ENCODE measurements around the gene UGT2B17. TPM values are rescaled to one million over a fixed set of nuclear protein-coding genes. Genes with fewer than 3 reads are reported as not detected.
"Not testable (repeated sequence)": the region's sequence is repeated elsewhere in the genome, so short reads cannot be mapped to it uniquely, and the experiment has no call there.

The UGT2B17 gene
- total and polyA plus RNA-seq, 4 experiments from 2014 or later, result not detected

GRCh38 chr4:68581383-68582338, 5.5 kb upstream of the UGT2B17 start:
- peaks cover 1 to 7% of the 10 kb centered on the region in 2 donors for H3K27me3 Mint-ChIP-seq
- H3K4me3 Mint-ChIP-seq, result no peak overlapping the region
- Histone ChIP-seq H3K27ac (ENCODE audit: low read depth, low read length) (no peak overlapping the region), H3K9me3 (ENCODE audit: control insufficient read depth in 1 of 2, low read length in 2 of 2) (no peaks in the 10 kb centered on the region), H3K36me3 (ENCODE audit: insufficient read depth, low read length) (no peaks in the 10 kb centered on the region), H3K4me1 (ENCODE audit: insufficient read depth, low read length) (no peaks in the 10 kb centered on the region), H3K4me3 (ENCODE audit: low read length in 2 of 2) (no peak overlapping the region), H3K27me3 (ENCODE audit: insufficient read depth, low read length) (no peaks in the 10 kb centered on the region)
- CTCF ChIA-PET (ENCODE audit: partially characterized antibody), result no interaction called here
- no peaks in the 10 kb centered on the region for H3K4me1 Mint-ChIP-seq
- no peak overlapping the region for H3K27ac Mint-ChIP-seq
- peaks cover 0 to 3% (median 0%) of the 10 kb centered on the region in 8 donors for H3K9me3 Mint-ChIP-seq
- POLR2A ChIA-PET (ENCODE audit: partially characterized antibody), result no interaction called here
- DNase-seq, result no peak
- H3K36me3 Mint-ChIP-seq, result no peaks in the 10 kb centered on the region
- intact Hi-C loops (cut with micrococcal nuclease), result no loop called here

- no peak overlapping the region for H3K4me3 ChIP-seq (ENCODE audit: low read length in 2 of 2)
- DNase-seq, result no peak
- no peaks in the 10 kb centered on the region for H3K36me3 ChIP-seq (ENCODE audit: insufficient read depth, low read length)
- no peak overlapping the region for H3K4me3 Mint-ChIP-seq
- H3K4me1 Mint-ChIP-seq, result no peaks in the 10 kb centered on the region
- H3K9me3 Mint-ChIP-seq, result peaks cover 0 to 3% (median 0%) of the 10 kb centered on the region in 8 donors
- no peak overlapping the region for H3K27ac ChIP-seq (ENCODE audit: low read depth, low read length)
- CTCF ChIA-PET (ENCODE audit: partially characterized antibody), result no interaction called here
- H3K27me3 ChIP-seq (ENCODE audit: insufficient read depth, low read length), result no peaks in the 10 kb centered on the region
- H3K4me1 ChIP-seq (ENCODE audit: insufficient read depth, low read length), result no peaks in the 10 kb centered on the region
- intact Hi-C loops (cut with micrococcal nuclease), result no loop called here
- H3K27me3 Mint-ChIP-seq, result peaks cover 0 to 7% of the 10 kb centered on the region in 2 donors
- POLR2A ChIA-PET (ENCODE audit: partially characterized antibody), result no interaction called here
- H3K36me3 Mint-ChIP-seq, result no peaks in the 10 kb centered on the region
- no peaks in the 10 kb centered on the region for H3K9me3 ChIP-seq (ENCODE audit: control insufficient read depth in 1 of 2, low read length in 2 of 2)
- H3K27ac Mint-ChIP-seq, result peak overlapping the region in 1 of 7 donors; percentile 51
Observed at GRCh38 chr4:68577590-68577989, 1.5 kb upstream of the UGT2B17 start.

GRCh38 chr4:68575636-68576035, 486 bp downstream of the UGT2B17 start:
- H3K9me3 ChIP-seq (ENCODE audit: control insufficient read depth in 1 of 2, low read length in 2 of 2); H3K27me3 ChIP-seq (ENCODE audit: insufficient read depth, low read length); H3K36me3 Mint-ChIP-seq; H3K27ac Mint-ChIP-seq; H3K27me3 Mint-ChIP-seq; intact Hi-C loops (cut with micrococcal nuclease); H3K4me3 ChIP-seq (ENCODE audit: low read length in 2 of 2); H3K27ac ChIP-seq (ENCODE audit: low read depth, low read length); H3K4me3 Mint-ChIP-seq; CTCF ChIA-PET (ENCODE audit: partially characterized antibody); H3K36me3 ChIP-seq (ENCODE audit: insufficient read depth, low read length); H3K4me1 ChIP-seq (ENCODE audit: insufficient read depth, low read length); DNase-seq; H3K4me1 Mint-ChIP-seq; H3K9me3 Mint-ChIP-seq; POLR2A ChIA-PET (ENCODE audit: partially characterized antibody): not testable (repeated sequence)

GRCh38 chr4:68575081-68575480, 1.0 kb downstream of the UGT2B17 start:
- Histone ChIP-seq H3K27me3 (ENCODE audit: insufficient read depth, low read length) (no peaks in the 10 kb centered on the region), H3K27ac (ENCODE audit: low read depth, low read length) (no peak overlapping the region), H3K4me1 (ENCODE audit: insufficient read depth, low read length) (no peaks in the 10 kb centered on the region), H3K36me3 (ENCODE audit: insufficient read depth, low read length) (no peaks in the 10 kb centered on the region), H3K9me3 (ENCODE audit: control insufficient read depth in 1 of 2, low read length in 2 of 2) (no peaks in the 10 kb centered on the region), H3K4me3 (ENCODE audit: low read length in 2 of 2) (no peak overlapping the region)
- Mint-ChIP-seq H3K9me3 (no peaks in the 10 kb centered on the region), H3K36me3 (no peaks in the 10 kb centered on the region), H3K4me3 (no peak overlapping the region), H3K4me1 (no peaks in the 10 kb centered on the region), H3K27ac (no peak overlapping the region), H3K27me3 (no peaks in the 10 kb centered on the region)
- intact Hi-C loops (cut with micrococcal nuclease), result no loop called here
- ChIA-PET CTCF (ENCODE audit: partially characterized antibody) (no interaction called here), POLR2A (ENCODE audit: partially characterized antibody) (no interaction called here)
- no peak for DNase-seq

GRCh38 chr4:68572653-68573170, 3.4 kb downstream of the UGT2B17 start:
- no peaks in the 10 kb centered on the region for H3K9me3 Mint-ChIP-seq
- Histone ChIP-seq H3K9me3 (ENCODE audit: control insufficient read depth in 1 of 2, low read length in 2 of 2) (no peaks in the 10 kb centered on the region), H3K27ac (ENCODE audit: low read depth, low read length) (no peak overlapping the region), H3K36me3 (ENCODE audit: insufficient read depth, low read length) (no peaks in the 10 kb centered on the region), H3K4me3 (ENCODE audit: low read length in 2 of 2) (no peak overlapping the region), H3K4me1 (ENCODE audit: insufficient read depth, low read length) (no peaks in the 10 kb centered on the region), H3K27me3 (ENCODE audit: insufficient read depth, low read length) (no peaks in the 10 kb centered on the region)
- no peak for DNase-seq
- intact Hi-C loops (cut with micrococcal nuclease), result no loop called here
- H3K4me3 Mint-ChIP-seq, result no peak overlapping the region
- H3K4me1 Mint-ChIP-seq, result no peaks in the 10 kb centered on the region
- H3K27me3 Mint-ChIP-seq, result no peaks in the 10 kb centered on the region
- no peak overlapping the region for H3K27ac Mint-ChIP-seq
- ChIA-PET POLR2A (ENCODE audit: partially characterized antibody) (no interaction called here), CTCF (ENCODE audit: partially characterized antibody) (no interaction called here)
- H3K36me3 Mint-ChIP-seq, result no peaks in the 10 kb centered on the region

- H3K4me3 Mint-ChIP-seq, result no peak overlapping the region
- Histone ChIP-seq H3K27me3 (ENCODE audit: insufficient read depth, low read length) (no peaks in the 10 kb centered on the region), H3K4me3 (ENCODE audit: low read length in 2 of 2) (no peak overlapping the region), H3K27ac (ENCODE audit: low read depth, low read length) (no peak overlapping the region), H3K4me1 (ENCODE audit: insufficient read depth, low read length) (no peaks in the 10 kb centered on the region), H3K36me3 (ENCODE audit: insufficient read depth, low read length) (no peaks in the 10 kb centered on the region), H3K9me3 (ENCODE audit: control insufficient read depth in 1 of 2, low read length in 2 of 2) (no peaks in the 10 kb centered on the region)
- POLR2A ChIA-PET (ENCODE audit: partially characterized antibody), result no interaction called here
- intact Hi-C loops (cut with micrococcal nuclease), result no loop called here
- no peak overlapping the region for H3K27ac Mint-ChIP-seq
- CTCF ChIA-PET (ENCODE audit: partially characterized antibody), result no interaction called here
- H3K9me3 Mint-ChIP-seq, result no peaks in the 10 kb centered on the region
- no peaks in the 10 kb centered on the region for H3K27me3 Mint-ChIP-seq
- no peaks in the 10 kb centered on the region for H3K4me1 Mint-ChIP-seq
- no peaks in the 10 kb centered on the region for H3K36me3 Mint-ChIP-seq
- no peak for DNase-seq
Observed at GRCh38 chr4:68570122-68570507, 6.0 kb downstream of the UGT2B17 start.

GRCh38 chr4:68569466-68570121, 6.5 kb downstream of the UGT2B17 start:
- ChIA-PET POLR2A (ENCODE audit: partially characterized antibody) (no interaction called here), CTCF (ENCODE audit: partially characterized antibody) (no interaction called here)
- Mint-ChIP-seq H3K27ac (peak overlapping the region in 1 of 7 donors; percentile 15), H3K4me3 (no peak overlapping the region), H3K27me3 (no peaks in the 10 kb centered on the region), H3K36me3 (no peaks in the 10 kb centered on the region), H3K4me1 (no peaks in the 10 kb centered on the region), H3K9me3 (no peaks in the 10 kb centered on the region)
- DNase-seq, result no peak
- H3K27me3 ChIP-seq (ENCODE audit: insufficient read depth, low read length), result no peaks in the 10 kb centered on the region
- H3K36me3 ChIP-seq (ENCODE audit: insufficient read depth, low read length), result no peaks in the 10 kb centered on the region
- H3K9me3 ChIP-seq (ENCODE audit: control insufficient read depth in 1 of 2, low read length in 2 of 2), result no peaks in the 10 kb centered on the region
- no peak overlapping the region for H3K27ac ChIP-seq (ENCODE audit: low read depth, low read length)
- intact Hi-C loops (cut with micrococcal nuclease), result no loop called here
- no peaks in the 10 kb centered on the region for H3K4me1 ChIP-seq (ENCODE audit: insufficient read depth, low read length)
- H3K4me3 ChIP-seq (ENCODE audit: low read length in 2 of 2), result no peak overlapping the region
